ENCODE data around the gene C9orf153. TPM values are rescaled to one million over a fixed set of nuclear protein-coding genes. Genes with fewer than 3 reads are reported as not detected.

Gene C9orf153
- total RNA-seq, 1 donor from 2014 or later = 1.1 TPM

GRCh38 chr9:86285261-86285660 is 25.8 kb upstream of the C9orf153 start:
- DNase-seq (ENCODE audit: extremely low spot score, unreplicated experiment) = no peak
- H3K4me1 Mint-ChIP-seq (ENCODE audit: unreplicated experiment) = peaks cover 19% of the 10 kb centered on the region
- no peak overlapping the region for H3K4me3 Mint-ChIP-seq
- H3K27ac Mint-ChIP-seq = no peak overlapping the region
- peaks cover 6% of the 10 kb centered on the region for H3K36me3 Mint-ChIP-seq
- TF ChIP-seq CTCF (conservative IDR thresholded peaks at IDR 0.05) = no peak
- no peaks in the 10 kb centered on the region for H3K27me3 Mint-ChIP-seq
- no peaks in the 10 kb centered on the region for H3K9me3 Mint-ChIP-seq

- Mint-ChIP-seq H3K36me3 (peaks cover 11% of the 10 kb centered on the region), H3K4me1 (ENCODE audit: unreplicated experiment) (peaks cover 35% of the 10 kb centered on the region), H3K27me3 (no peaks in the 10 kb centered on the region), H3K4me3 (peak overlapping the region; percentile 95), H3K9me3 (no peaks in the 10 kb centered on the region), H3K27ac (peak overlapping the region; percentile 98)
- no peak for DNase-seq (ENCODE audit: extremely low spot score, unreplicated experiment)
- TF ChIP-seq CTCF (conservative IDR thresholded peaks at IDR 0.05) = no peak
Observed at GRCh38 chr9:86282979-86283535, 23.6 kb upstream of the C9orf153 start.

GRCh38 chr9:86282077-86282978 is 22.9 kb upstream of the C9orf153 start, which contains the start of gene ISCA1:
TSS of gene ISCA1 (minus strand) at chr9:86282538. CDS start at chr9:86282458, 80 bp downstream.
- peaks cover 35% of the 10 kb centered on the region for H3K4me1 Mint-ChIP-seq (ENCODE audit: unreplicated experiment)

GRCh38 chr9:86281593-86282076 is 22.2 kb upstream of the C9orf153 start:
- Mint-ChIP-seq H3K36me3 (peaks cover 11% of the 10 kb centered on the region), H3K4me3 (peak overlapping the region; percentile 95), H3K4me1 (ENCODE audit: unreplicated experiment) (peaks cover 36% of the 10 kb centered on the region), H3K27ac (peak overlapping the region; percentile 91), H3K27me3 (no peaks in the 10 kb centered on the region), H3K9me3 (no peaks in the 10 kb centered on the region)
- no peak for TF ChIP-seq CTCF (conservative IDR thresholded peaks at IDR 0.05)
- no peak for DNase-seq (ENCODE audit: extremely low spot score, unreplicated experiment)

More at GRCh38 chr9:86282077-86282978, 22.9 kb upstream of the C9orf153 start, which contains the start of gene ISCA1:
- peak within 1 kb of the TSS; percentile 98 for H3K27ac Mint-ChIP-seq
- DNase-seq (ENCODE audit: extremely low spot score, unreplicated experiment) = peak; percentile 98
- peak within 1 kb of the TSS; percentile 95 for H3K4me3 Mint-ChIP-seq
- no peaks in the 10 kb centered on the region for H3K27me3 Mint-ChIP-seq
- TF ChIP-seq CTCF (conservative IDR thresholded peaks at IDR 0.05) = no peak
- H3K36me3 Mint-ChIP-seq = peaks cover 11% of the 10 kb centered on the region
- no peaks in the 10 kb centered on the region for H3K9me3 Mint-ChIP-seq

- Mint-ChIP-seq H3K4me3 (peak overlapping the region; percentile 95), H3K36me3 (peaks cover 11% of the 10 kb centered on the region), H3K27ac (peak overlapping the region; percentile 91), H3K4me1 (ENCODE audit: unreplicated experiment) (peaks cover 36% of the 10 kb centered on the region), H3K27me3 (no peaks in the 10 kb centered on the region), H3K9me3 (no peaks in the 10 kb centered on the region)
- TF ChIP-seq CTCF (conservative IDR thresholded peaks at IDR 0.05) = no peak
- no peak for DNase-seq (ENCODE audit: extremely low spot score, unreplicated experiment)
Observed at GRCh38 chr9:86280580-86280979, 21.1 kb upstream of the C9orf153 start.
